Glutamatergic neuron (in vitro differentiated cells): Measurements from ENCODE around the gene ZNF197. TPM values are rescaled to one million over a fixed set of nuclear protein-coding genes. Genes with fewer than 3 reads are reported as not detected.
"Not testable (repeated sequence)": the region's sequence is repeated elsewhere in the genome, so short reads cannot be mapped to it uniquely, and the experiment has no call there.

Experiments used
- DNase-seq: peaks from one replicate; pipeline ENCODE4 v3.0.0; 2022
- H3K27ac Mint-ChIP-seq: one replicate; pipeline ENCODE4 v1.8.0; 2020; ENCODE audit warnings: mild to moderate bottlenecking, mixed read lengths, inconsistent platforms; ENCODE audit not compliant: unreplicated experiment
- H3K27me3 Mint-ChIP-seq: one replicate; pipeline ENCODE4 v1.8.0; 2020; ENCODE audit warnings: mild to moderate bottlenecking, moderate library complexity, mixed read lengths, inconsistent platforms; ENCODE audit not compliant: unreplicated experiment
- H3K36me3 Mint-ChIP-seq: one replicate; pipeline ENCODE4 v1.8.0; 2020; ENCODE audit warnings: mild to moderate bottlenecking, mixed read lengths, inconsistent platforms; ENCODE audit not compliant: unreplicated experiment
- H3K4me1 Mint-ChIP-seq: one replicate; pipeline ENCODE4 v1.8.0; 2020; ENCODE audit warnings: mild to moderate bottlenecking, low read depth, mixed read lengths, inconsistent platforms; ENCODE audit not compliant: unreplicated experiment
- H3K4me3 Mint-ChIP-seq: one replicate; pipeline ENCODE4 v1.8.0; 2020; ENCODE audit warnings: mild to moderate bottlenecking, mixed read lengths, inconsistent platforms; ENCODE audit not compliant: unreplicated experiment
- H3K9me3 Mint-ChIP-seq: one replicate; pipeline ENCODE4 v1.8.0; 2020; ENCODE audit warnings: mild to moderate bottlenecking, moderate library complexity, mixed read lengths, inconsistent platforms; ENCODE audit not compliant: unreplicated experiment
- CTCF ChIP-seq: fragments of 200-600 bp; sonication (generic); IDR thresholded peaks from one replicate; pipeline ENCODE4 v1.5.0; 2021; ENCODE audit not compliant: partially characterized antibody, unreplicated experiment
- total RNA-seq: library from RNA; stranded (reverse); fragmentation: NEBNext Ultra II Directional; extraction: Animal tissue kit (Norgen Biotek cat#: 25700); gene quantifications from one replicate; pipeline ENCODE4 v1.2.1, GENCODE V29; 2021; ENCODE audit not compliant: unreplicated experiment

ZNF197 gene
- total RNA-seq, 1 donor from 2014 or later = 49.0 TPM

- no peak overlapping the region for H3K27ac Mint-ChIP-seq
- DNase-seq = no peak
- TF ChIP-seq CTCF = no peak
- peaks cover 2% of the 10 kb centered on the region for H3K27me3 Mint-ChIP-seq
- peaks cover under 1% of the 10 kb centered on the region for H3K4me1 Mint-ChIP-seq
- H3K9me3 Mint-ChIP-seq = peaks cover 6% of the 10 kb centered on the region
- H3K36me3 Mint-ChIP-seq = peaks cover 10% of the 10 kb centered on the region
- no peak overlapping the region for H3K4me3 Mint-ChIP-seq
Measured at GRCh38 chr3:44665173-44665572, 40.3 kb downstream of the ZNF197 start.

GRCh38 chr3:44666346-44666745, 41.5 kb downstream of the ZNF197 start:
- Mint-ChIP-seq H3K27ac (no peak overlapping the region), H3K27me3 (peaks cover 3% of the 10 kb centered on the region), H3K36me3 (peaks cover 10% of the 10 kb centered on the region), H3K4me3 (no peak overlapping the region), H3K9me3 (peaks cover 6% of the 10 kb centered on the region), H3K4me1 (peaks cover 4% of the 10 kb centered on the region)
- DNase-seq = no peak
- TF ChIP-seq CTCF = no peak

- peaks cover 14% of the 10 kb centered on the region for H3K9me3 Mint-ChIP-seq
- DNase-seq = no peak
- no peak overlapping the region for H3K27ac Mint-ChIP-seq
- peaks cover 4% of the 10 kb centered on the region for H3K4me1 Mint-ChIP-seq
- peaks cover 8% of the 10 kb centered on the region for H3K27me3 Mint-ChIP-seq
- H3K4me3 Mint-ChIP-seq = no peak overlapping the region
- H3K36me3 Mint-ChIP-seq = peaks cover 10% of the 10 kb centered on the region
- no peak for TF ChIP-seq CTCF
Measured at GRCh38 chr3:44669760-44670159, 44.9 kb downstream of the ZNF197 start.

GRCh38 chr3:44673466-44673865, 48.6 kb downstream of the ZNF197 start:
- Mint-ChIP-seq H3K9me3 (peaks cover 11% of the 10 kb centered on the region), H3K36me3 (peaks cover 13% of the 10 kb centered on the region), H3K27me3 (peaks cover 11% of the 10 kb centered on the region)
- H3K4me3 Mint-ChIP-seq, H3K4me1 Mint-ChIP-seq, H3K27ac Mint-ChIP-seq, DNase-seq: not testable (repeated sequence)

- Mint-ChIP-seq H3K27me3 (peaks cover 11% of the 10 kb centered on the region), H3K36me3 (peaks cover 13% of the 10 kb centered on the region), H3K9me3 (peaks cover 11% of the 10 kb centered on the region), H3K4me3 (no peak overlapping the region), H3K27ac (no peak overlapping the region), H3K4me1 (peaks cover 4% of the 10 kb centered on the region)
- TF ChIP-seq CTCF = no peak
- DNase-seq = no peak
Measured at GRCh38 chr3:44674211-44674610, 49.4 kb downstream of the ZNF197 start.
